SK-N-SH (cell line): ENCODE measurements around the gene SETD3. TPM values are rescaled to one million over a fixed set of nuclear protein-coding genes. Genes with fewer than 3 reads are reported as not detected.

Experiments used
- CTCF ChIA-PET: fragments of 300-600, 350-600 bp; formaldehyde crosslinking; extraction: SDS; loops from one replicate; lab custom pipeline; 2021; lab: Yijun Ruan, JAX
- POLR2A ChIA-PET: fragments of 350-600 bp; sonication (Branson Sonifier 250); formaldehyde crosslinking; extraction: SDS; loops from one replicate; lab custom pipeline; 2020; ENCODE audit warnings: antibody characterized with exemption, inconsistent platforms; lab: Yijun Ruan, JAX
- DNase-seq: peaks from one replicate; pipeline ENCODE4 v3.0.0; 2012
- H2AFZ ChIP-seq: fragments of 200-600 bp; sonication (generic); 2 replicates; pipeline ENCODE4 v1.8.1; 2016; ENCODE audit warnings: antibody characterized with exemption, mild to moderate bottlenecking, low read depth
- H3F3A ChIP-seq: fragments of 200-600 bp; sonication (generic); replicated peaks from 2 replicates; pipeline ENCODE3; 2016; ENCODE audit warnings: antibody characterized with exemption, mild to moderate bottlenecking; ENCODE audit not compliant: insufficient read depth
- H3K27ac ChIP-seq, 2 experiments: fragments of 200-500 bp in 1 of 2; fragments of 200-600 bp in 1 of 2; sonication (Bioruptor generic) in 1 of 2; sonication (generic), shearing (Covaris generic) in 1 of 2; 2 replicates each; pipeline versions ENCODE4 v1.5.1 to v1.6.1; 2014 to 2016; ENCODE audit warnings: low read depth in 2 of 2, inconsistent platforms in 1 of 2, low read length in 1 of 2, mild to moderate bottlenecking in 1 of 2, mixed read lengths in 1 of 2
- H3K27me3 ChIP-seq: fragments of 200-600 bp; sonication (generic), shearing (Covaris generic); 2 replicates; pipeline ENCODE4 v1.6.1; 2016; ENCODE audit warnings: mixed run types; ENCODE audit not compliant: insufficient read depth
- H3K36me3 ChIP-seq, 2 experiments: fragments of 200-500 bp in 1 of 2; fragments of 200-600 bp in 1 of 2; sonication (Bioruptor generic) in 1 of 2; sonication (generic) in 1 of 2; replicated peaks in 1 of 2; 2 replicates each; pipeline versions ENCODE3 to v1.5.1; 2014 to 2016; ENCODE audit warnings: low read length in 1 of 2, mild to moderate bottlenecking in 1 of 2; ENCODE audit not compliant: insufficient read depth in 2 of 2, control insufficient read depth in 1 of 2
- H3K4me1 ChIP-seq, 2 experiments: fragments of 200-500 bp in 1 of 2; fragments of 200-600 bp in 1 of 2; sonication (Bioruptor generic) in 1 of 2; sonication (generic), shearing (Covaris generic) in 1 of 2; 2 replicates each; pipeline versions ENCODE4 v1.5.1 to v1.6.1; 2014 to 2016; ENCODE audit warnings: low read depth in 1 of 2, low read length in 1 of 2, mixed run types in 1 of 2; ENCODE audit not compliant: insufficient read depth in 2 of 2, control insufficient read depth in 1 of 2
- H3K4me2 ChIP-seq: fragments of 200-600 bp; sonication (generic), shearing (Covaris generic); 2 replicates; pipeline ENCODE4 v1.6.1; 2017; ENCODE audit warnings: mixed run types
- H3K4me3 ChIP-seq, 2 experiments: fragments of 200-500 bp in 1 of 2; fragments of 200-600 bp in 1 of 2; sonication (Bioruptor generic) in 1 of 2; sonication (generic), shearing (Covaris generic) in 1 of 2; 2 replicates each; pipeline versions ENCODE4 v1.5.1 to v1.8.1; 2014 to 2016; ENCODE audit warnings: low read depth in 2 of 2, inconsistent platforms in 1 of 2, low read length in 1 of 2, mild to moderate bottlenecking in 1 of 2, mixed read lengths in 1 of 2, moderate library complexity in 1 of 2
- H3K79me2 ChIP-seq: fragments of 200-600 bp; sonication (generic); 2 replicates; pipeline ENCODE4 v1.8.1; 2017; ENCODE audit warnings: mild to moderate bottlenecking; ENCODE audit not compliant: insufficient read depth
- H3K9ac ChIP-seq: fragments of 200-600 bp; sonication (generic); 2 replicates; pipeline ENCODE4 v1.6.1; 2017; ENCODE audit warnings: mixed run types
- H3K9me2 ChIP-seq: fragments of 200-600 bp; sonication (generic); 2 replicates; pipeline ENCODE4 v1.6.1; 2017; ENCODE audit warnings: mixed run types
- H3K9me3 ChIP-seq: fragments of 200-600 bp; sonication (generic); 2 replicates; pipeline ENCODE4 v1.6.1; 2017; ENCODE audit warnings: mixed run types, mild to moderate bottlenecking, moderate library complexity
- H4K20me1 ChIP-seq: fragments of 200-600 bp; sonication (generic); 2 replicates; pipeline ENCODE4 v1.6.1; 2017; ENCODE audit warnings: mild to moderate bottlenecking, mixed run types; ENCODE audit not compliant: insufficient read depth
- CHD2 ChIP-seq: fragments of 150-350 bp; IDR thresholded peaks from 2 replicates; pipeline ENCODE4 v1.6.1; 2018; ENCODE audit warnings: low read length; ENCODE audit not compliant: partially characterized antibody
- CTCF ChIP-seq: fragments of 200-600 bp; sonication (generic); IDR thresholded peaks from 2 replicates; pipeline ENCODE4 v1.6.1; 2017; ENCODE audit warnings: antibody characterized with exemption, mild to moderate bottlenecking, moderate library complexity
- EZH2phosphoT487 ChIP-seq: fragments of 200-600 bp; sonication (generic); IDR thresholded peaks from 2 replicates; pipeline ENCODE4 v1.6.1; 2017; ENCODE audit warnings: low read depth, mixed run types, mild to moderate bottlenecking, antibody characterized with exemption, moderate library complexity, borderline replicate concordance
- FOSL2 ChIP-seq: IDR thresholded peaks from 2 replicates; pipeline ENCODE4 v1.4.0; 2012; ENCODE audit warnings: low read depth, mild to moderate bottlenecking, moderate library complexity, borderline replicate concordance
- JUND ChIP-seq: IDR thresholded peaks from 2 replicates; pipeline ENCODE4 v1.4.0; 2012
- MAX ChIP-seq: IDR thresholded peaks from 2 replicates; pipeline ENCODE4 v1.4.0; 2012; ENCODE audit warnings: low read depth
- MEF2A ChIP-seq: IDR thresholded peaks from 2 replicates; pipeline ENCODE4 v1.4.0; 2012; ENCODE audit warnings: low read depth, borderline replicate concordance
- NFIC ChIP-seq: IDR thresholded peaks from 2 replicates; pipeline ENCODE4 v1.4.0; 2012; ENCODE audit warnings: borderline replicate concordance
- NRF1 ChIP-seq: IDR thresholded peaks from 2 replicates; pipeline ENCODE4 v1.6.1; 2012; ENCODE audit warnings: low read depth, mild to moderate bottlenecking, low read length
- PBX3 ChIP-seq: IDR thresholded peaks from 2 replicates; pipeline ENCODE4; 2012
- POLR2AphosphoS5 ChIP-seq: IDR thresholded peaks from 2 replicates; pipeline ENCODE4 v1.6.1; 2012; ENCODE audit warnings: low read depth, low read length
- RFX5 ChIP-seq: IDR thresholded peaks from 2 replicates; pipeline ENCODE4 v1.6.1; 2012; ENCODE audit warnings: mild to moderate bottlenecking, improper control_type of control experiment, low read length
- RXRA ChIP-seq: IDR thresholded peaks from 2 replicates; pipeline ENCODE4 v1.4.0; 2012; ENCODE audit warnings: low read depth, mild to moderate bottlenecking, borderline replicate concordance
- SIN3A ChIP-seq: IDR thresholded peaks from 2 replicates; pipeline ENCODE4 v1.6.1; 2012; ENCODE audit warnings: low read depth, mild to moderate bottlenecking, low read length, moderate library complexity, borderline replicate concordance
- SMC3 ChIP-seq: IDR thresholded peaks from 2 replicates; pipeline ENCODE4 v1.6.1; 2012; ENCODE audit warnings: low read depth, low read length, improper control_type of control experiment
- TAF1 ChIP-seq: IDR thresholded peaks from 2 replicates; pipeline ENCODE4 v1.6.1; 2012; ENCODE audit warnings: low read depth, mild to moderate bottlenecking, low read length, moderate library complexity, borderline replicate concordance
- TEAD4 ChIP-seq: IDR thresholded peaks from 2 replicates; pipeline ENCODE4 v1.4.0; 2012; ENCODE audit warnings: mild to moderate bottlenecking, borderline replicate concordance; ENCODE audit not compliant: insufficient read depth
- YY1 ChIP-seq: IDR thresholded peaks from 2 replicates; pipeline ENCODE4 v1.4.0; 2012; ENCODE audit warnings: low read depth, mild to moderate bottlenecking
- WGBS: methylation state at CpG from one replicate; pipeline ENCODE4 v1.1.6; 2017; ENCODE audit warnings: low lambda C conversion rate; 5-methylcytosine and 5-hydroxymethylcytosine counted together
- polyA plus RNA-seq, 3 experiments: library from polyadenylated mRNA; depleted of rRNA; stranded (reverse); fragments of >200 nt; gene quantifications; 2 replicates each; pipeline ENCODE4 v1.2.3, GENCODE V29; 2012

The SETD3 gene
- polyA plus RNA-seq, 1 of the 3 experiments (the other 2 are of a cell fraction): 19.1 TPM

GRCh38 chr14:99478128-99478527 lies 2.5 kb downstream of the SETD3 start:
- H3K4me2 ChIP-seq: peak overlapping the region; percentile 98; the same call in 1 of the 2 replicates

DNA sequence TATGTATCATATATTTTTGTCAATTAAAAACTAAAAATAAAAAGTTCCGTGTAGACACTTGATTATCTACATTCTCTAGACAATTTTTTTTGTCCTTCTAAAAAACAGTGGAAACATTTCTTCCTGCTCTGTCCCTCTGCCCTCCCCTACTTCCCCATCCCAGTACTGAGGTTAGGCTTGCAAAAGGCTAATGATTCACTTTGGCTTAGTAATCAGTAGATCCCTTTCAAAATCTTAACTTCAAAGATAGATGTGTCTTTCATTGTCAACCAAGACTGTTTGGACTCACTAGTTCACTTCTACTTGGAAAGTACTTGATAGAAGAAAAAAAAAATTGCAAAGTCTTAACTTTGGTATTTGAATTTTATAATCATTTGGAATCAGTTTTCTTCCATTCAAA lies 3.8 kb downstream of the SETD3 start:
- WGBS: 94% methylated on average over 1 of the region's 1 CpG
- ChIA-PET CTCF (no interaction called here), POLR2A (no interaction called here)
- Histone ChIP-seq H2AFZ (no peak overlapping the region), H3K4me3 (no peak overlapping the region), H3K27ac (no peak overlapping the region), H3K9me3 (no peaks in the 10 kb centered on the region), H3F3A (peaks cover 13% of the 10 kb centered on the region), H3K4me2 (no peak overlapping the region), H3K9me2 (no peaks in the 10 kb centered on the region), H3K79me2 (peaks cover 90% of the 10 kb centered on the region), H3K4me1 (peaks cover 18 to 21% of the 10 kb centered on the region in 2 experiments; a peak in 3 of 4 replicates), H3K36me3 (no peaks in the 10 kb centered on the region), H4K20me1 (peaks cover 73% of the 10 kb centered on the region), H3K27me3 (no peaks in the 10 kb centered on the region)
- no peak for DNase-seq
- TF ChIP-seq MEF2A: no peak
- TF ChIP-seq NRF1: no peak
- no peak for TF ChIP-seq RXRA
- no peak for TF ChIP-seq JUND
- no peak for TF ChIP-seq FOSL2
- no peak for TF ChIP-seq TEAD4
- no peak for TF ChIP-seq SMC3
- no peak for TF ChIP-seq MAX
- TF ChIP-seq SIN3A: no peak
- TF ChIP-seq POLR2AphosphoS5: no peak
- TF ChIP-seq NFIC: no peak
- no peak for TF ChIP-seq CTCF
- TF ChIP-seq, all 33 proteins: peak for 0
- H3K9ac ChIP-seq: no peak overlapping the region

More at GRCh38 chr14:99478128-99478527, 2.5 kb downstream of the SETD3 start:
- TF ChIP-seq EZH2phosphoT487: no peak
- no peak for TF ChIP-seq RFX5
- no peak for TF ChIP-seq SMC3
- no peak for TF ChIP-seq TAF1
- TF ChIP-seq YY1: no peak
- TF ChIP-seq CHD2: no peak
- no peak for TF ChIP-seq POLR2AphosphoS5
- TF ChIP-seq PBX3: no peak
- Histone ChIP-seq H3K27ac (no peak overlapping the region), H3F3A (peaks cover 11% of the 10 kb centered on the region), H3K9ac (no peak overlapping the region), H3K36me3 (no peaks in the 10 kb centered on the region), H3K79me2 (peaks cover 90% of the 10 kb centered on the region), H3K9me2 (no peaks in the 10 kb centered on the region), H3K4me1 (peaks cover 20 to 28% of the 10 kb centered on the region in 2 experiments), H3K27me3 (no peaks in the 10 kb centered on the region), H3K9me3 (no peaks in the 10 kb centered on the region), H2AFZ (no peak overlapping the region), H4K20me1 (peaks cover 77% of the 10 kb centered on the region), H3K4me3 (no peak overlapping the region)
- DNase-seq: no peak
- 93% methylated on average over 4 of the region's 4 CpGs for WGBS
- ChIA-PET CTCF (no interaction called here), POLR2A (no interaction called here)
